Testis (tissue), 2 donors: ENCODE measurements around the gene EHBP1L1.

Source experiments
- CTCF ChIP-seq, 3 experiments: fragments of 450-650 bp in 2 of 3; fragments of 200-600 bp in 1 of 3; sonication (generic) in 1 of 3; IDR thresholded peaks; one replicate each; pipeline ENCODE4 v1.5.1; 2016 to 2019; ENCODE audit warnings: antibody characterized with exemption in 3 of 3, mild to moderate bottlenecking in 2 of 3, moderate library complexity in 1 of 3
- POLR2A ChIP-seq: fragments of 450-650 bp; IDR thresholded peaks from one replicate; pipeline ENCODE4 v1.6.1; 2017; ENCODE audit warnings: antibody characterized with exemption, mild to moderate bottlenecking, moderate library complexity

- TF ChIP-seq POLR2A = no peak
- no peak for TF ChIP-seq CTCF (IDR thresholded peaks at IDR 0.05)
Observed at GRCh38 chr11:65571940-65572339, 3.9 kb upstream of the EHBP1L1 start.
